Measurements from ENCODE around the gene KIAA0232. TPM values are rescaled to one million over a fixed set of nuclear protein-coding genes. Genes with fewer than 3 reads are reported as not detected.

KIAA0232 gene
- total RNA-seq, 1 experiment from 2014 or later: 28.5 TPM

DNA sequence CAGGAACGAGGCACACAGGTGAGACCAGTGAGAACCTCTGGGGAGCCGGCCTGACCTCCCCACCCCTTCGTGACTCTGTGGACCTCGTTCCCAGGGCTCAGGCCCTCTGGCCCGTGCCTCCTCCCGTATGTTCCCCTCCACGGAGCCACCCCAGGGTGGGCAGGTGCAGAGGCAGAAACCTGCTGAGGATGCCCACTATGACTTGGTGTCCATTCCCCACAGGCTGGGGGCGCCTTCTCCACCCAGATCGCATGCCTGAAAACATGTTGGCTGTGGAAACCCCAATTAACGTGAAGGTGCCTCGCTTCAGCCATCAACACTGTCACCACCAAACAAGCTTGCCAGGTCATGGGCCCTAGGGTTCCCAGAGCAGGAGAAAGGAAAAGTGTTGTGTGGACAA lies 39.5 kb upstream of the KIAA0232 start:
- WGBS (ENCODE audit: extremely low coverage, insufficient read length, low lambda C conversion rate): no CpG with 5 or more reads among the region's 11 CpGs
- no peak overlapping the region for H2AFZ ChIP-seq (ENCODE audit: low read length)

More for the DNA sequence above, 39.5 kb upstream of the KIAA0232 start:
- Histone ChIP-seq H3K9ac (ENCODE audit: extremely low read depth, insufficient read length, low read length) (no peak overlapping the region), H4K20me1 (ENCODE audit: control insufficient read depth, insufficient read depth, insufficient read length) (peaks cover 2% of the 10 kb centered on the region), H4K5ac (ENCODE audit: insufficient read length, low read depth, low read length) (no peak overlapping the region), H3K4me2 (ENCODE audit: insufficient read depth, insufficient read length, low read length) (no peak overlapping the region), H2AK5ac (ENCODE audit: insufficient read length, low read length) (no peak overlapping the region), H3K23me2 (ENCODE audit: insufficient read length, low read depth, low read length, poor library complexity, severe bottlenecking) (no peaks in the 10 kb centered on the region), H3K79me1 (ENCODE audit: insufficient read depth, low read depth, low read length, poor library complexity, severe bottlenecking) (no peaks in the 10 kb centered on the region), H3K4ac (ENCODE audit: low read depth, low read length) (no peak overlapping the region), H3T11ph (ENCODE audit: low read length) (no peak overlapping the region), H3K27ac (ENCODE audit: insufficient read length, low read depth, low read length) (no peak overlapping the region), H2BK20ac (ENCODE audit: low read depth, low read length, poor library complexity, severe bottlenecking) (no peak overlapping the region), H4K91ac (ENCODE audit: insufficient read length, low read depth, low read length) (no peak overlapping the region), H3K9me3 (ENCODE audit: control insufficient read depth, low read depth, low read length) (no peaks in the 10 kb centered on the region), H3K23ac (ENCODE audit: insufficient read length, low read depth, low read length) (no peak overlapping the region), H3K14ac (ENCODE audit: insufficient read depth, low read length) (no peak overlapping the region; the same call in 1 of the 2 replicates), H3K4me1 (ENCODE audit: insufficient read depth, low read length) (no peaks in the 10 kb centered on the region), H2BK12ac (ENCODE audit: insufficient read length, low read depth, low read length) (no peak overlapping the region), H2BK15ac (ENCODE audit: low read depth, low read length) (no peak overlapping the region), H3K79me2 (ENCODE audit: insufficient read depth, low read length) (no peaks in the 10 kb centered on the region), H2BK5ac (ENCODE audit: insufficient read length, low read length) (no peak overlapping the region), H3K27me3 (ENCODE audit: insufficient read depth, low read length) (no peaks in the 10 kb centered on the region), H4K8ac (replicated peaks; ENCODE audit: insufficient read length, low read depth, low read length) (no peak overlapping the region), H3K18ac (ENCODE audit: insufficient read length, low read depth, low read length) (no peak overlapping the region), H3K56ac (ENCODE audit: insufficient read length, low read depth, low read length) (no peak overlapping the region), H2BK120ac (ENCODE audit: low read depth, low read length, poor library complexity, severe bottlenecking) (no peak overlapping the region)
- 0 out of 4 replicates have a peak, but pooled peaks cover 0 to 5% of the 10 kb centered on the region in 2 experiments for H3K4me1 Mint-ChIP-seq
- H3K9me3 Mint-ChIP-seq: peaks cover 6 to 8% of the 10 kb centered on the region in 2 experiments; a peak in 2 of 5 replicates
- H3K27ac Mint-ChIP-seq: no peak overlapping the region
- TF ChIP-seq, protein P1, sequence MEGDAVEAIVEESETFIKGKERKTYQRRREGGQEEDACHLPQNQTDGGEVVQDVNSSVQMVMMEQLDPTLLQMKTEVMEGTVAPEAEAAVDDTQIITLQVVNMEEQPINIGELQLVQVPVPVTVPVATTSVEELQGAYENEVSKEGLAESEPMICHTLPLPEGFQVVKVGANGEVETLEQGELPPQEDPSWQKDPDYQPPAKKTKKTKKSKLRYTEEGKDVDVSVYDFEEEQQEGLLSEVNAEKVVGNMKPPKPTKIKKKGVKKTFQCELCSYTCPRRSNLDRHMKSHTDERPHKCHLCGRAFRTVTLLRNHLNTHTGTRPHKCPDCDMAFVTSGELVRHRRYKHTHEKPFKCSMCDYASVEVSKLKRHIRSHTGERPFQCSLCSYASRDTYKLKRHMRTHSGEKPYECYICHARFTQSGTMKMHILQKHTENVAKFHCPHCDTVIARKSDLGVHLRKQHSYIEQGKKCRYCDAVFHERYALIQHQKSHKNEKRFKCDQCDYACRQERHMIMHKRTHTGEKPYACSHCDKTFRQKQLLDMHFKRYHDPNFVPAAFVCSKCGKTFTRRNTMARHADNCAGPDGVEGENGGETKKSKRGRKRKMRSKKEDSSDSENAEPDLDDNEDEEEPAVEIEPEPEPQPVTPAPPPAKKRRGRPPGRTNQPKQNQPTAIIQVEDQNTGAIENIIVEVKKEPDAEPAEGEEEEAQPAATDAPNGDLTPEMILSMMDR (conservative IDR thresholded peaks at IDR 0.05): no peak
- no peaks in the 10 kb centered on the region; a peak in 1 of 7 replicates for H3K36me3 Mint-ChIP-seq (ENCODE audit: insufficient read depth in 1 of 3, low read depth in 3 of 3)
- DNase-seq: no peak
- peaks cover 1% of the 10 kb centered on the region for H3K27me3 Mint-ChIP-seq (ENCODE audit: low read depth)
- no peak overlapping the region for H3K4me3 Mint-ChIP-seq

Data from H9 (cell line).